Gastrocnemius medialis (tissue), 4 donors: Measurements from ENCODE around the gene DNASE1L2.

Experiments
- POLR2A ChIP-seq, 2 donors: fragments of 450-650 bp; IDR thresholded peaks; one replicate each; pipeline ENCODE4 v1.6.1; 2017; ENCODE audit warnings: antibody characterized with exemption in 2 of 2, mild to moderate bottlenecking in 2 of 2, moderate library complexity in 2 of 2
- TF ChIP-seq, protein P1 (sequence below), 5 experiments: fragments of 450-650 bp in 3 of 5; fragments of 200-600 bp in 2 of 5; sonication (generic) in 2 of 5; IDR thresholded peaks in 4 of 5; conservative IDR thresholded peaks in 1 of 5; 1 replicate in 4 of 5; 2 replicates in 1 of 5; pipeline ENCODE4 v1.5.1; 2016 to 2019; ENCODE audit warnings: antibody characterized with exemption in 5 of 5, mild to moderate bottlenecking in 3 of 5, moderate library complexity in 3 of 5

DNA sequence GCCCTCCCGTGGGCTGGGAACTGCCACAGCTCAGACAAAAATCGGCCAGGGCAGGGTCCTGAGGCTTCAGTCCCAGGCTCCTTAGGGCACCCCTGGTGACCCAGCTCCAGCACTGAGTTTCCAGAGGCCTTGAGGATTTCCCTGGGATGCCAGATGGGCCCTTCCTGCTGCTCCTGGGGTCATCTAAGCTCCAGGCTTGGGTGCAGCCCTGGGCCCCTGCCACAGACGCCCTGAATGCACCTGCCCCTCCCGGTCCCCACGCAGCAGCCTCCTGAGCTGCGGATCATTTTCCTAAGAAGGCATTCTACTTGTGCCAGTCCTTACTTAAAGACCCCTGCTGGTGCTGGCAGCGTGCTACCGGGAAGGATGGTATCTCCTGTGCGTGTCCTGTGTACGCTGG is 37.7 kb downstream of the DNASE1L2 start:
- no peak for TF ChIP-seq POLR2A (IDR thresholded peaks at IDR 0.05)
- TF ChIP-seq, protein P1, sequence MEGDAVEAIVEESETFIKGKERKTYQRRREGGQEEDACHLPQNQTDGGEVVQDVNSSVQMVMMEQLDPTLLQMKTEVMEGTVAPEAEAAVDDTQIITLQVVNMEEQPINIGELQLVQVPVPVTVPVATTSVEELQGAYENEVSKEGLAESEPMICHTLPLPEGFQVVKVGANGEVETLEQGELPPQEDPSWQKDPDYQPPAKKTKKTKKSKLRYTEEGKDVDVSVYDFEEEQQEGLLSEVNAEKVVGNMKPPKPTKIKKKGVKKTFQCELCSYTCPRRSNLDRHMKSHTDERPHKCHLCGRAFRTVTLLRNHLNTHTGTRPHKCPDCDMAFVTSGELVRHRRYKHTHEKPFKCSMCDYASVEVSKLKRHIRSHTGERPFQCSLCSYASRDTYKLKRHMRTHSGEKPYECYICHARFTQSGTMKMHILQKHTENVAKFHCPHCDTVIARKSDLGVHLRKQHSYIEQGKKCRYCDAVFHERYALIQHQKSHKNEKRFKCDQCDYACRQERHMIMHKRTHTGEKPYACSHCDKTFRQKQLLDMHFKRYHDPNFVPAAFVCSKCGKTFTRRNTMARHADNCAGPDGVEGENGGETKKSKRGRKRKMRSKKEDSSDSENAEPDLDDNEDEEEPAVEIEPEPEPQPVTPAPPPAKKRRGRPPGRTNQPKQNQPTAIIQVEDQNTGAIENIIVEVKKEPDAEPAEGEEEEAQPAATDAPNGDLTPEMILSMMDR (IDR thresholded peaks at IDR 0.05 in 4 of 5, conservative IDR thresholded peaks at IDR 0.05 in 1 of 5), result no peak
